Tibial nerve (tissue), 3 donors: ENCODE data around the gene FAXC.

ENCODE experiments used
- POLR2A ChIP-seq, 2 donors: fragments of 450-650 bp; IDR thresholded peaks; one replicate each; pipeline ENCODE4 v1.6.1; 2017; ENCODE audit warnings: antibody characterized with exemption in 2 of 2, mild to moderate bottlenecking in 2 of 2, moderate library complexity in 2 of 2
- TF ChIP-seq, protein P1 (sequence below), 5 experiments: fragments of 200-600 bp in 3 of 5; fragments of 450-650 bp in 2 of 5; sonication (generic) in 3 of 5; IDR thresholded peaks; one replicate each; pipeline ENCODE4 v1.5.1; 2016 to 2019; ENCODE audit warnings: antibody characterized with exemption in 5 of 5, mild to moderate bottlenecking in 3 of 5, moderate library complexity in 2 of 5

DNA sequence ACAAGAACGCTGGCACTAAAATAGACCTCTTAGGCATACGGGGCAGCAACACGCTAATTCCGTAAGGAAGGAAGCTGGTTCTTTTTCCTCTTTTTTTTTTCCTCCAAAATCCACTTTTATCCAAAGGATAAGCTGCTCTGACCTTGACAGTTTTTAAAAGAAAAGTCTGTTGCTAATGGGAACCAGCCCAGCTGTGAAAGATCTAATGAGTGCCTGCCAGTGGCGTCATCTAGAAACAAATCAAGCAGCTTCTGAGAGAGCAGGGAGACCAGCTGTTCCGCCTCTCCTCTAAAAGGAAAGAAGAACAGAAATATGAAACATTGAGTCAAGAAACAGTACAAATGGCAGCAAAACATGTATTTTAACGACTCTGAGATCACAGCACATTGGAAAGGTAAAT, 78.6 kb downstream of the FAXC start:
- TF ChIP-seq, protein P1, sequence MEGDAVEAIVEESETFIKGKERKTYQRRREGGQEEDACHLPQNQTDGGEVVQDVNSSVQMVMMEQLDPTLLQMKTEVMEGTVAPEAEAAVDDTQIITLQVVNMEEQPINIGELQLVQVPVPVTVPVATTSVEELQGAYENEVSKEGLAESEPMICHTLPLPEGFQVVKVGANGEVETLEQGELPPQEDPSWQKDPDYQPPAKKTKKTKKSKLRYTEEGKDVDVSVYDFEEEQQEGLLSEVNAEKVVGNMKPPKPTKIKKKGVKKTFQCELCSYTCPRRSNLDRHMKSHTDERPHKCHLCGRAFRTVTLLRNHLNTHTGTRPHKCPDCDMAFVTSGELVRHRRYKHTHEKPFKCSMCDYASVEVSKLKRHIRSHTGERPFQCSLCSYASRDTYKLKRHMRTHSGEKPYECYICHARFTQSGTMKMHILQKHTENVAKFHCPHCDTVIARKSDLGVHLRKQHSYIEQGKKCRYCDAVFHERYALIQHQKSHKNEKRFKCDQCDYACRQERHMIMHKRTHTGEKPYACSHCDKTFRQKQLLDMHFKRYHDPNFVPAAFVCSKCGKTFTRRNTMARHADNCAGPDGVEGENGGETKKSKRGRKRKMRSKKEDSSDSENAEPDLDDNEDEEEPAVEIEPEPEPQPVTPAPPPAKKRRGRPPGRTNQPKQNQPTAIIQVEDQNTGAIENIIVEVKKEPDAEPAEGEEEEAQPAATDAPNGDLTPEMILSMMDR (IDR thresholded peaks at IDR 0.05): no peak
- no peak for TF ChIP-seq POLR2A (IDR thresholded peaks at IDR 0.05)
